Muscle layer of colon (tissue), 2 donors: Measurements from ENCODE around the gene CHRDL2.

Experiments used
- H3K27ac ChIP-seq: one replicate; pipeline ENCODE4 v1.7.0; 2013; ENCODE audit warnings: low read depth, mild to moderate bottlenecking, low read length, moderate library complexity
- H3K27me3 ChIP-seq, 2 donors: one replicate each; pipeline ENCODE4 v1.7.0; 2013; ENCODE audit warnings: low read length in 2 of 2, mild to moderate bottlenecking in 2 of 2; ENCODE audit not compliant: insufficient read depth in 2 of 2, control insufficient read depth in 1 of 2
- H3K36me3 ChIP-seq: one replicate; pipeline ENCODE4 v1.7.0; 2013; ENCODE audit warnings: mild to moderate bottlenecking, low read length; ENCODE audit not compliant: insufficient read depth
- H3K4me1 ChIP-seq: one replicate; pipeline ENCODE4 v1.7.0; 2013; ENCODE audit warnings: mild to moderate bottlenecking, low read length; ENCODE audit not compliant: insufficient read depth
- H3K4me3 ChIP-seq, 2 donors: one replicate each; pipeline ENCODE4 v1.7.0; 2013; ENCODE audit warnings: low read length in 2 of 2, low read depth in 1 of 2, mild to moderate bottlenecking in 1 of 2, moderate library complexity in 1 of 2
- H3K9ac ChIP-seq: one replicate; pipeline ENCODE4 v1.7.0; 2013; ENCODE audit warnings: low read length
- H3K9me3 ChIP-seq: one replicate; pipeline ENCODE4 v1.7.0; 2013; ENCODE audit warnings: mild to moderate bottlenecking, low read length
- donor health status: abdominal sarcoma.
- donor health status: Adenocarcinoma of cecum.

Gene CHRDL2

DNA sequence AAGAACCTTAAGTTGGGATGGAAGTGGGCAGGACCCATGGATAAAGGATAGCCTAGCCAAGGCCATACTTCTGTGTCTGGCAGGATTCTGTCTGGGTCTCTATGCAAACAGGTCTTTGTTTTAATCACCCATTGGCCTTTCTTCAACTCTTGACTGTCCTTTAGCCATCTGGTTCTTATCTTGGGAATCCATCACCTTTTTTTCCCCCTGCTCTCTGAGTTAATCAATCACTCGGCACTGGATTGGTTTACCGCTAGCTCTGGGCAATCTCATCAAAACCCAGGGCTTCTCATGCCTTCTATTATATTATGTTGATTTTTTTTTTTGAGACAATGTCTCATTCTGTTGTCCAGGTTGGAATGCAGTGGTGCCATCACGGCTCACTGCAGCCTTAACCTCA, 15.6 kb upstream of the CHRDL2 start:
- H3K4me3 ChIP-seq: no peak overlapping the region
- no peaks in the 10 kb centered on the region for H3K27me3 ChIP-seq
- H3K27ac ChIP-seq: no peak overlapping the region
- no peaks in the 10 kb centered on the region for H3K9me3 ChIP-seq
- no peak overlapping the region for H3K9ac ChIP-seq
- no peaks in the 10 kb centered on the region for H3K36me3 ChIP-seq
- peaks cover 19% of the 10 kb centered on the region for H3K4me1 ChIP-seq

DNA sequence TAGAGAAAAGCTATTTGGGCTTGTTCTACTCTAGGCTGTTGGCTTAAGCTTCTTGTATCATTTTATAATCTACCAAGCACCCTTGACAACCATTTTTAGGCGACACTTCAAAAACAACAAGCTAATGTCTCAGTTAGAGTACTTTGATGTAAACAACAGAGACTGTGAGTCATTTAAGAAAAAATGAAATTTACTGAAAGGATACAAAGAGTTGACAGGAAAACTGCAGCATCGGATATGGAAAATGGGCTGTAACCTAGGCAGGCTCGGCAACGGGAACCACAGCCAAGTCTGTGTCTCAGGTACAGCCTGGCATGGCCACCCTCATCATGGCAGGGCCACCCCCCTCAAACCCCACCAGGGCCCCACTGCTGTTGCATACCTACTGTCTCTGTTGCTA, 13.1 kb upstream of the CHRDL2 start:
- Histone ChIP-seq H3K27ac (no peak overlapping the region), H3K27me3 (no peaks in the 10 kb centered on the region), H3K4me3 (no peak overlapping the region), H3K4me1 (peaks cover 8% of the 10 kb centered on the region), H3K9me3 (no peaks in the 10 kb centered on the region), H3K9ac (no peak overlapping the region), H3K36me3 (no peaks in the 10 kb centered on the region)

DNA sequence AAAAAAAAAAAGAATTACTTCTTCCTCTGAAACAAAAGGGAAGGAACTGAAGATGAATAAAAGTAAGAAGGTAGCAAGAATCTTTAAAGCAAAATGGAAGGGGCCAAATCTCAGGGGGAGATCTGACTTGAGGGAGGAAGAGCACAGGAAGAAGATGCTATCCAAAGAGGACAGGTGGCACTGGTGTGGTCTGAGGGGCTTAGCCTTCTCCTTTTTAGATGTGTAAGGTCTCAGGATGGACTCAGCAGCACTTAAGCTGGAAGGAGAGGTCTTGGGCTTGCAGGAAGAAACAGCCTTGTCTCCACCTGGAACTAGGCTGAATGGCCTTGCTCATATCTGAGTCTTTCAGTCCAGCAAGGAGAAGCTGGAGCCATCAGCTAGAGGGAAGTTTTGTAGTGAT, 12.4 kb upstream of the CHRDL2 start:
- Histone ChIP-seq H3K4me1 (peaks cover 8% of the 10 kb centered on the region), H3K9ac (no peak overlapping the region), H3K27ac (no peak overlapping the region), H3K9me3 (no peaks in the 10 kb centered on the region), H3K36me3 (no peaks in the 10 kb centered on the region), H3K4me3 (no peak overlapping the region), H3K27me3 (no peaks in the 10 kb centered on the region)

DNA sequence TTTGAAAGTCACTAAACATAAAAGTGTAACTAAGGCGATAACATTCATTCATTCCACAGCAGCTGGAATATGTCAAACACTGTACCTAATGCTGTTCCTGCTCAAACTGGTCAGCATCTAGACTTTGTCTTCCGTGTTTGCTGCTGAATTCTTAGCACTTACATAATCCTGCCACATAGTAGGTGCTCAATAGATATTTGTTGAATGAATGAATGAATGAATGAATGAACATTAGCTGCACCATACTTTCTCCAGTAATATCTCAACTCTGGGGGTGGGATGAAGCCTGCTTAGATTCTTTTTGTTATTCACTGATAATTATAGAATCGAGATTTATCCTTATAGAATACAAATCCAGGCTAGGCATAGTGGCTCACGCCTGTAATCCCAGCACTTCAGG, 10.8 kb upstream of the CHRDL2 start:
- H3K9me3 ChIP-seq: no peaks in the 10 kb centered on the region
- H3K4me1 ChIP-seq: no peaks in the 10 kb centered on the region
- H3K27ac ChIP-seq: no peak overlapping the region
- no peaks in the 10 kb centered on the region for H3K27me3 ChIP-seq
- no peak overlapping the region for H3K4me3 ChIP-seq
- H3K9ac ChIP-seq: no peak overlapping the region
- no peaks in the 10 kb centered on the region for H3K36me3 ChIP-seq

DNA sequence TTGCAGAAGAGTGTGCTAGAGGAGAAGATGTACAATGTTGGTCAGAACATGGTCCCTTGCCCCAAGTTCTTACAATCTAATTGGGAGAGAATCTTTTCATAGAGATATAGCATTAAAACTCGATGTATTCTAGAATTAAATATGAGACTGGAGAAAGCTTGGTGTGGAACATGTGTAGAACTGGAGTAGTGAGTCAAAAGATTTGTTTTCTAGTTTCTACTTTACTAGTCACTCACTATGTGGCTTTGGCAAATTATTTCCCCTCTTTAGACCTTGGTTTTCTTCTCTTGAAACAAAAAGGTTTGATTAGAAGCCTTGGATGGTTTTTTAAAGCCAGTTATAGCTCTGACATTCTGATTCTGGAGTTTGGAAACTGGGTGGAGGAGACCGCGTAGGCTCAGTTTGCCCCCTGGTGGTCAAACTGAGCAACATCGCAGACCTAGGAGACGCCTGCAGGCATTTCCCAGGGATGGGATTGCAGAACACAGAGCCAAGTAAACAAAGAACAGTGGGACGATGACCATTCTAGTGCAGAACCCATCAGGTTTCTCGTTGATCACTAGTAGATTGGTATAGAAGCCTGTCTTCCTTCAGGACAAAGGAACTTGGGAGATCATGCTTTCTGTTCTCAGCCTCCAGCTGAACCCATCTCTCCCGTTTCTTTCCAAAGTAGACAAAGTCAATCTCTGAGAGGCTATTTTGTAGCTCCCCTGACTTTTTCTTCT, 8.5 kb upstream of the CHRDL2 start:
- Histone ChIP-seq H3K9me3 (no peaks in the 10 kb centered on the region), H3K27ac (peak overlapping the region; percentile 42), H3K36me3 (no peaks in the 10 kb centered on the region), H3K9ac (no peak overlapping the region), H3K27me3 (peaks cover 0 to 4% of the 10 kb centered on the region in 2 donors), H3K4me3 (no peak overlapping the region), H3K4me1 (no peaks in the 10 kb centered on the region)

DNA sequence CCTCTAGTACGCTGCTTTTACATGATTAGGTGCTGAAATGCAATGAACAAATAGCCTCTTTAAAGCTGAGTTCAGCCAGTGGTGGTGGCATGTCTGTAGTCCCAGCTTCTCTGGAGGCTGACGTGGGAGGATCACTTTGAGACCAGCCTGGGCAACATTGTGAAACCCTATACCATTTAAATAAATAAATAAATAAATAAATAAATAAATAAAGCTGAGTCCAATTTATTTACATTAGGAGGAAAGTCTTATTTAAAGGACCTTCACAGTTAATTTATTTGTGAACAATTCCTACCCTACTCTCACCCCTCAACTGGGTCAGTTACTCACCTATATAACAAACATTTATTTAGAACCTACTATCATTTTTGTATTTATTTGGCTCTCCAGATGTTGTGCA, 4.8 kb upstream of the CHRDL2 start:
- H3K27me3 ChIP-seq: peaks cover 5 to 14% of the 10 kb centered on the region in 2 donors
- no peak overlapping the region for H3K27ac ChIP-seq
- H3K4me3 ChIP-seq: no peak overlapping the region
- H3K36me3 ChIP-seq: no peaks in the 10 kb centered on the region
- H3K9me3 ChIP-seq: no peaks in the 10 kb centered on the region
- H3K9ac ChIP-seq: no peak overlapping the region
- H3K4me1 ChIP-seq: peaks cover 7% of the 10 kb centered on the region

DNA sequence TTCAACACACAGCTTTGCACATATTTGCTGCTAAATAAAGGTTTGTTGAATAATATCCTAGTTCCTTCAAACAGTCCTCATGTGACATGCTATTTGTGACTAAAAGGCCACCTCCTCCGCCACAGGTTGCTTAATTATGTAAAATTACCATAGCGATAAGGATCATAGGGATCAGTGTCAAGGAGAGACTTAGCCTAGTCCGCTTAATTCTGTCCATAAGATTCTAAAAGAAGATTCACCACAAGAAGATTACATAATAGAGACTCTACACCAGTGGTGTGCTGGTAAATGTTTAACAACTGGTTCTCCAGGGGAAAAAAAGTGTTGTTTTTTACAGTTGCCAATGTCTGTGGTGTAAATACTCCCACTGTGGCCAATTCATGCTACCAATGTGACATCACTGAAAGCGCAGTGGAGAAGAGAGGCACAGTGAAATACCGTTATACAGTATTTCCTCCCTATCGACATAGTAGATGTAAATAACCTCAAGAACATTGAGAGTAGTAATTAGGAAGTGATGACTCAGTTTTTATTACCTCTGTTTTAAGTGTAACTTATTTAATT, 4.2 kb upstream of the CHRDL2 start:
- no peak overlapping the region for H3K27ac ChIP-seq
- peaks cover 8% of the 10 kb centered on the region for H3K4me1 ChIP-seq
- H3K4me3 ChIP-seq: no peak overlapping the region
- no peaks in the 10 kb centered on the region for H3K36me3 ChIP-seq
- no peaks in the 10 kb centered on the region for H3K9me3 ChIP-seq
- peaks cover 9 to 14% of the 10 kb centered on the region in 2 donors for H3K27me3 ChIP-seq
- no peak overlapping the region for H3K9ac ChIP-seq

DNA sequence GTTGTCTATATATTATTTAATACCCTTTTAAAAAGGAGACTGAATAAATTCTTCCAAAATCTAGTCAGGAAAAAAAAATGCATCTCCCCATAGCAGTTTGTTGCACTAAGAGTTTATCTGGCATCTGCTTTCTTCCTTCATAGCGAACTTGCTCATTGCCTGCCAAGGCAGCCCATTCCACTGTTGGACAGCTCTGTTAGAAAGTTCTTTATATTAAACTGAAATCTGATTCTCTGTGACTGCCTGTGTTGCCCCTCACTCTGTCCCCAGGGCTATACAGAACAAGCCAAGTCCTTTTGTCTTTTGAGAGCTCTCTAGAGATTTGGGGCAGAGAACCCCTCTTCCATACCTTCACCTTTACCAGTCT, 3.3 kb upstream of the CHRDL2 start:
- no peaks in the 10 kb centered on the region for H3K9me3 ChIP-seq
- H3K27me3 ChIP-seq: peaks cover 9 to 19% of the 10 kb centered on the region in 2 donors
- H3K4me1 ChIP-seq: peaks cover 17% of the 10 kb centered on the region
- no peaks in the 10 kb centered on the region for H3K36me3 ChIP-seq
- H3K4me3 ChIP-seq: no peak overlapping the region
- no peak overlapping the region for H3K9ac ChIP-seq
- H3K27ac ChIP-seq: no peak overlapping the region

DNA sequence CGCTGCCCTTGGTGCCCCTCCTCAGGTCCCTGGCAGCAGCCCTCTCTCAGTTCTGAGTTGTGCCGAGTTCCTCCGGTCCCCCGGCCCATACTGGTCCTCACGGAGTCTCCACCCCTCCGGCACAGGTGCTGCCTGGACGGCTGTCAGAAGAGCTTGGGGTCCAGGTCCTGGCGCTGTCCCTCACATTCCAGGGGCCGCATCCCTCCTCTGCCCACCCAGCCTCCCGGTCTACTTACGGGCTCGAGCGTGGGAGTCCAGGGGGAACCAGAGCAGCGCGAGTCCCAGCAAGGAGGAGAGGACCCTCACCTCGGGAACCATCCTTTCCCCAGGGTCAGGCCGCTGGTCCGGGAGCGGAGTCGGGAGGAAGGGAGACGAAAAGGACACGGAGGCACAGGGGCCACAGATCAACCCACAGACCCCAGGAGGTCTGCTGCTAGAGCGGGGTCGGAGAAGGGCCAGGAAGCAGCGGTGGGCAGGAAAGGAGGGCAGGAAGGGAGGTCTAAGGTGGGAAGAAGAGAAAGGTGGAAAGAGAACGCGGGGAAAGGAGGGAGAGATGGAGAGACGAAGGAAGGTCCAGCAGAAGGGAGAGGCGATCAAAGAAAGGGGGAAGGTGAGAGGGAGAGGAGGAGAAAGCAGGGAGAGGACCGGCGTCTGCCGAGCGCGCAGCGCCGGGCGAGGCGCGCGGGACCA, 510 bp downstream of the CHRDL2 start:
- Histone ChIP-seq H3K9me3 (no peaks in the 10 kb centered on the region), H3K27ac (peak overlapping the region; percentile 65), H3K4me3 (peak overlapping the region; percentile 39 to 52), H3K9ac (no peak overlapping the region), H3K27me3 (peaks cover 9 to 19% of the 10 kb centered on the region in 2 donors), H3K36me3 (no peaks in the 10 kb centered on the region), H3K4me1 (peaks cover 32% of the 10 kb centered on the region)

DNA sequence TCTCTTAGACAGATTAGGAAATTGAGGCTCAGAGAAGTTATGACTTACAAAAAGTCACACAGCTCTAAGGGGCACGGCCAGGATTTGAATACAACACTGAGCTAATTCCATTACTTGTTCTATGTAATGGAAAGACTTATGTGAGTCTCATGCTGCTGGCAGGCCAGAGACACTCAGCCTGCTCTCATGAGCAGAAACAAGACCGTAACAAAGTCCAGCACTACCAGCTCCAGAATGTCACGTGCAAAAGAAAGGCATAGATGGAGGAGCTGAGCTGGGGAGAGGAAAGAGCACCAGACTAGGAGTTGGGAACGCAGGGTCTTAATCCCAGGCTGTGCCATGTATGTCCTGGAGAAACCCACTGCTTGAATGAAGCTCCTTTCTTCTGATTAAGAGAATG, 1.8 kb downstream of the CHRDL2 start:
- Histone ChIP-seq H3K9me3 (no peaks in the 10 kb centered on the region), H3K36me3 (no peaks in the 10 kb centered on the region), H3K4me1 (peaks cover 37% of the 10 kb centered on the region), H3K4me3 (no peak overlapping the region), H3K27ac (no peak overlapping the region), H3K27me3 (peaks cover 9 to 15% of the 10 kb centered on the region in 2 donors), H3K9ac (no peak overlapping the region)

DNA sequence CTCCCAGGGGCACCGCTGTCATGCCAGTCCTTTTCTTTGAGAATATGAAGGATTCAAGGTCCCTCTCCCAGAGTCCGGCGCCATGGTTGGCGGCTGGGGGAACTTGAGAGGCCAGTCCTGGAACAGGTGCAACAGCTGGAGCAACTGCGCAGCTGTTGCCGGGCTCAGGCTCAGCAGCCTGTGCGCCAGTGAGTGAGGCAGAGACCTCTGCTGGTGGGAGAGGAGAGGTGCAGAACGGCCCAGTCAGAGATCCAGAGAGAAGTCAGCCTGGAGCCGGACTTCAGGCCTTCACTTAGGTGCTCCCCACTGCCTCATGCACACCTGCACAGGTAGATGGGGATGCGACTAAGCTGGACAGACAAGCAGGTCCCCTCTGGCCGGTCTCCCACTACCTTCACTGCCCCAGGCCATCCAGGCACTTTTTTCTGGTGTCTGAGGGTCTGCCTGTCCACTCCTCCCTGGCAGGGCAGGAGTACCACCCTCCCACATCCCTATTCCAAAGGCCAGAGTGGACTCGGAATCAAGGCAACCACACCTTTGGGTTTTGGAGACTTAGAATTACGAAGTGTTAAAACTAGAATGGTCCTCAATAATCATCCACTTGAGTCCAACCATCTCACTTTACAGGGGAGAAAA, 4.6 kb downstream of the CHRDL2 start:
- Histone ChIP-seq H3K4me3 (peak overlapping the region in 1 of 2 donors; percentile 12), H3K27ac (peak overlapping the region; percentile 59), H3K4me1 (peaks cover 49% of the 10 kb centered on the region), H3K9me3 (no peaks in the 10 kb centered on the region), H3K36me3 (no peaks in the 10 kb centered on the region), H3K27me3 (peaks cover 4 to 6% of the 10 kb centered on the region in 2 donors), H3K9ac (no peak overlapping the region)
